ENCODE measurements around the gene SLC9A6. TPM values are rescaled to one million over a fixed set of nuclear protein-coding genes. Genes with fewer than 3 reads are reported as not detected.

Gene SLC9A6
- total and polyA plus RNA-seq, 9 of the 15 experiments (the other 6 are each of a cell fraction or from before 2014, with no cell fraction given): 3.7 to 13.9 (median 9.9) TPM

DNA sequence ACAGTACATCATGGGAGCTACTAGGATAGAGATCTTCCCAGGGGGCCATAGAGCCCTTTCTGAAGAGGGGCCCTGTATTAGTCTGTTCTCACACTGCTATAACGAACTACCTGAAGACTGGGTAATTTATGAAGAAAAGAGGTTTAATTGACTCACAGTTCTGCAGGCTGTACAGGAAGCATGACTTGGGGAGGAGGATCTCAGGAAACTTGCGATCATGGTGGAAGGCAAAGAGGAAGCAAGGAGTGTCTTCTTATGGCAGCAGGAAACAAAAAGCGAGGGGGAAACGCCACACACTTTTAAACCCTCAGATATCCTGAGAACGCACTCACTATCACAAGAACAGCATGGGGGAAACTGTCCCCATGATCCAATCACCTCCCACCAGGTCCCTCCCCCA, 4.2 kb upstream of the SLC9A6 start:
- TF ChIP-seq PHB (CRISPR knock-in tag; IDR thresholded peaks at IDR 0.05): no peak
- TF ChIP-seq ZNF766 (CRISPR knock-in tag; conservative IDR thresholded peaks at IDR 0.05): peak; percentile 63; the same call in 1 of the 2 replicates
- TF ChIP-seq, protein P1, sequence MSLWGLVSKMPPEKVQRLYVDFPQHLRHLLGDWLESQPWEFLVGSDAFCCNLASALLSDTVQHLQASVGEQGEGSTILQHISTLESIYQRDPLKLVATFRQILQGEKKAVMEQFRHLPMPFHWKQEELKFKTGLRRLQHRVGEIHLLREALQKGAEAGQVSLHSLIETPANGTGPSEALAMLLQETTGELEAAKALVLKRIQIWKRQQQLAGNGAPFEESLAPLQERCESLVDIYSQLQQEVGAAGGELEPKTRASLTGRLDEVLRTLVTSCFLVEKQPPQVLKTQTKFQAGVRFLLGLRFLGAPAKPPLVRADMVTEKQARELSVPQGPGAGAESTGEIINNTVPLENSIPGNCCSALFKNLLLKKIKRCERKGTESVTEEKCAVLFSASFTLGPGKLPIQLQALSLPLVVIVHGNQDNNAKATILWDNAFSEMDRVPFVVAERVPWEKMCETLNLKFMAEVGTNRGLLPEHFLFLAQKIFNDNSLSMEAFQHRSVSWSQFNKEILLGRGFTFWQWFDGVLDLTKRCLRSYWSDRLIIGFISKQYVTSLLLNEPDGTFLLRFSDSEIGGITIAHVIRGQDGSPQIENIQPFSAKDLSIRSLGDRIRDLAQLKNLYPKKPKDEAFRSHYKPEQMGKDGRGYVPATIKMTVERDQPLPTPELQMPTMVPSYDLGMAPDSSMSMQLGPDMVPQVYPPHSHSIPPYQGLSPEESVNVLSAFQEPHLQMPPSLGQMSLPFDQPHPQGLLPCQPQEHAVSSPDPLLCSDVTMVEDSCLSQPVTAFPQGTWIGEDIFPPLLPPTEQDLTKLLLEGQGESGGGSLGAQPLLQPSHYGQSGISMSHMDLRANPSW (CRISPR knock-in tag; IDR thresholded peaks at IDR 0.05): no peak
- intact Hi-C loops (cut with micrococcal nuclease): no loop called here
- Histone ChIP-seq H3K27ac (ENCODE audit: extremely low read depth, low read depth, low read length) (no peak overlapping the region), H2AFZ (ENCODE audit: low read depth, low read length) (0 out of 2 replicates have a peak overlapping the region, but pooled peaks have one; percentile 50), H4K20me1 (replicated peaks; ENCODE audit: control insufficient read depth, insufficient read depth, low read length) (no peaks in the 10 kb centered on the region), H3K79me2 (ENCODE audit: control insufficient read depth, insufficient read depth, low read length) (peaks cover 7% of the 10 kb centered on the region), H3K27me3 (ENCODE audit: control insufficient read depth in 2 of 2, insufficient read depth in 2 of 2, low read length in 2 of 2) (no peaks in the 10 kb centered on the region), H3K9me1 (ENCODE audit: control insufficient read depth, insufficient read depth, low read length) (no peaks in the 10 kb centered on the region), H3K4me3 (no peak overlapping the region), H3K9me3 (replicated peaks; ENCODE audit: control insufficient read depth, insufficient read depth, low read depth, low read length) (no peaks in the 10 kb centered on the region), H3K36me3 (ENCODE audit: control insufficient read depth, insufficient read depth, low read length) (no peaks in the 10 kb centered on the region), H3K4me2 (ENCODE audit: insufficient read depth, low read length) (no peak overlapping the region), H3K4me1 (replicated peaks in 1 of 2; ENCODE audit: control insufficient read depth in 2 of 2, insufficient read depth in 2 of 2, low read length in 2 of 2) (peaks cover 7 to 32% of the 10 kb centered on the region in 2 experiments), H3K9ac (ENCODE audit: insufficient read depth in 1 of 2, low read depth in 2 of 2, low read length in 2 of 2) (no peak overlapping the region)
- CTCF ChIA-PET (ENCODE audit: low intra/inter-chr PET ratio): no interaction called here
- POLR2A ChIA-PET: no interaction called here
- in situ Hi-C loops (cut with MboI): no loop called here
- DNase-seq (ENCODE audit: extremely low read depth in 1 of 4, low spot score in 3 of 4): no peak
- FAIRE-seq: no peak
- WGBS (ENCODE audit: insufficient coverage, low coverage, missing lambda C conversion rate): 39% methylated on average over 4 of the region's 5 CpGs
- BruUV-seq (replicated peaks): no TSS peak
- no peak for ATAC-seq

DNA sequence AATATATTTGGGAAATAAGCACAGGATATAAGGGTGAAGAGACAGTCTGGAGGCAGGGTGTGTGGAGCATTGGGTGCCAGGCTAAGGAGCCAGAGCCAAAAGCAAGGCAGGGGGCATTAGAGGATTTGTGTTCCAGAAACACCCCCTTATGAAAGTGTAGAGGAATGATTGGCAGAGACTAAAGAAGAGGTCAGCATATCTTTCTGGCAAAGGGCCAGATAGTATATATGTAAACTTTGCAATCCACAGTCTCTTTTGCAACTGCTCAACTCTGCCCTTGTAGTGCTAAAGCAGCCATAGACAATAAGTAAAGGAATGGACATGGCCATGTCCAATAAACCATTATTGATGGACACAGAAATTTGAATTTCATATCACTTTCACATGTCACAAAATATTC, 3.6 kb upstream of the SLC9A6 start:
- H3K27ac ChIP-seq (ENCODE audit: extremely low read depth, low read depth, low read length): no peak overlapping the region
- 0 out of 4 replicates have a peak overlapping the region, but pooled peaks of 1 of the 2 experiments have one; percentile 10 for H3K9ac ChIP-seq (ENCODE audit: insufficient read depth in 1 of 2, low read depth in 2 of 2, low read length in 2 of 2)
- peaks cover 13% of the 10 kb centered on the region for H3K79me2 ChIP-seq (ENCODE audit: control insufficient read depth, insufficient read depth, low read length)
- H4K20me1 ChIP-seq (replicated peaks; ENCODE audit: control insufficient read depth, insufficient read depth, low read length): no peaks in the 10 kb centered on the region
- no peak for FAIRE-seq
- no peak overlapping the region for H3K4me3 ChIP-seq
- no peaks in the 10 kb centered on the region for H3K9me1 ChIP-seq (ENCODE audit: control insufficient read depth, insufficient read depth, low read length)
- TF ChIP-seq, protein P2, sequence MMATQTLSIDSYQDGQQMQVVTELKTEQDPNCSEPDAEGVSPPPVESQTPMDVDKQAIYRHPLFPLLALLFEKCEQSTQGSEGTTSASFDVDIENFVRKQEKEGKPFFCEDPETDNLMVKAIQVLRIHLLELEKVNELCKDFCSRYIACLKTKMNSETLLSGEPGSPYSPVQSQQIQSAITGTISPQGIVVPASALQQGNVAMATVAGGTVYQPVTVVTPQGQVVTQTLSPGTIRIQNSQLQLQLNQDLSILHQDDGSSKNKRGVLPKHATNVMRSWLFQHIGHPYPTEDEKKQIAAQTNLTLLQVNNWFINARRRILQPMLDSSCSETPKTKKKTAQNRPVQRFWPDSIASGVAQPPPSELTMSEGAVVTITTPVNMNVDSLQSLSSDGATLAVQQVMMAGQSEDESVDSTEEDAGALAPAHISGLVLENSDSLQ (IDR thresholded peaks at IDR 0.05): peak; percentile 90
- peak; percentile 37; the same call in 1 of the 2 replicates for TF ChIP-seq CEBPB (tag; IDR thresholded peaks at IDR 0.05)
- TF ChIP-seq NFIC (IDR thresholded peaks at IDR 0.05): peak; percentile 96
- TF ChIP-seq DNMT1 (IDR thresholded peaks at IDR 0.05): no peak
- TF ChIP-seq NFIX (CRISPR knock-in tag; IDR thresholded peaks at IDR 0.05; ENCODE audit: low read depth): peak; percentile 61; the same call in 1 of the 2 replicates
- TF ChIP-seq MEF2A (IDR thresholded peaks at IDR 0.05; ENCODE audit: control insufficient read depth, low read depth, low read length): no peak
- no peak for TF ChIP-seq TBL1XR1 (IDR thresholded peaks at IDR 0.05; ENCODE audit: low read length in 2 of 2)
- no peak for TF ChIP-seq NFYB (IDR thresholded peaks at IDR 0.05; ENCODE audit: extremely low read depth, insufficient read length)
- TF ChIP-seq GATAD2A (IDR thresholded peaks at IDR 0.05): no peak
- no peaks in the 10 kb centered on the region for H3K36me3 ChIP-seq (ENCODE audit: control insufficient read depth, insufficient read depth, low read length)
- no peak overlapping the region for H3K4me2 ChIP-seq (ENCODE audit: insufficient read depth, low read length)
- no peaks in the 10 kb centered on the region for H3K27me3 ChIP-seq (ENCODE audit: control insufficient read depth in 2 of 2, insufficient read depth in 2 of 2, low read length in 2 of 2)
- no peak for ATAC-seq
- H3K9me3 ChIP-seq (replicated peaks; ENCODE audit: control insufficient read depth, insufficient read depth, low read depth, low read length): no peaks in the 10 kb centered on the region
- DNase-seq (ENCODE audit: extremely low read depth in 1 of 4, low spot score in 3 of 4): peak in 2 of 4 experiments; percentile 13
- BruUV-seq (replicated peaks): no TSS peak
- intact Hi-C loops (cut with micrococcal nuclease): no loop called here
- CTCF ChIA-PET (ENCODE audit: low intra/inter-chr PET ratio): no interaction called here
- POLR2A ChIA-PET: no interaction called here
- in situ Hi-C loops (cut with MboI): no loop called here
- H2AFZ ChIP-seq (ENCODE audit: low read depth, low read length): peak overlapping the region; percentile 50; the same call in 1 of the 2 replicates
- peaks cover 7 to 34% of the 10 kb centered on the region in 2 experiments for H3K4me1 ChIP-seq (replicated peaks in 1 of 2; ENCODE audit: control insufficient read depth in 2 of 2, insufficient read depth in 2 of 2, low read length in 2 of 2)

All from K562 (cell line).